ENCODE data around the gene GARIN5B.
"Not testable (repeated sequence)": the region's sequence is repeated elsewhere in the genome, so short reads cannot be mapped to it uniquely, and the experiment has no call there.

GARIN5B gene

DNA sequence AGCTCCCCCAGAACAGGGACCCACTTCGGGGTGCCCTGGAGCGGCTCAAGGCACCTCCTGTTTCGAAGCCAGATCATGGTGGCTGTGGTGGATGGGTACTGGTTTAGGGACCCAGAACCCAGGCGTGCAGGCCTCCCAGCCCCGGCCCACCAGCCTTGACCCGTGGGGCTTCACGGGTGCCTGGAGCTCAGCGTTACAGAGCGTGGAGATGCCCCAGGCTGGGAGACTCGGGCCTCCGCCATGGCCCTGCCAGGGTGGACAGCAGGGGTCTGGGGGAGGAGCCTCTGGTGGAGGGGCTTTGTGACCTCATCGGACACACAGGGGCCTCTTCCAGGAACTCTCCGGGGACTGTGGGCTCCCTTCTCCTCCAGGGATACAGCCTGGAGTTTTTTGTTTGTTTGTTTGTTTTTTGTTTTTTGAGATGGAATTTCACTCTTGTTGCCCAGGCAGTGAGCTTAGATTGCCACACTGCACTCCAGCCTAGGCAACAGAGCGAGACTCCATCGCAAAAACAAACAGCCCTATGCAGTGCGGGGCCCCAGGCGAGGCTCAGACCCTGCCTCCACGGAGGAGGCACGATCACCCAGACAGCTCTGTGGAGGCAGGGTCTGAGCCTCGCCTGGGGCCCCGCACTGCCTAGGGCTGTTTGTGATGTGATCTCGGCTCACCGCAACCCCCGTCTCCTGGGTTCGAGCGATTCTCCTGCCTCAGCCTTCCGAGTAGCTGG lies at the start of gene GARIN5B:
Gene GARIN5B (minus strand): TSS at position 271 of the 727 bp plus-strand sequence. CDS start 194 bp downstream, at position 77.
- no peak for DNase-seq (ENCODE audit: low read depth in 2 of 2)

GRCh38 chr19:55410168-55410567 lies 47.1 kb upstream of the GARIN5B start:
- no peak for DNase-seq (ENCODE audit: low read depth in 2 of 2)

- DNase-seq (ENCODE audit: low read depth in 2 of 2), result not testable (repeated sequence)
Observed at GRCh38 chr19:55409179-55409578, 46.1 kb upstream of the GARIN5B start.

GRCh38 chr19:55408533-55408872 lies 45.4 kb upstream of the GARIN5B start:
- DNase-seq (ENCODE audit: low read depth in 2 of 2), result no peak

DNA sequence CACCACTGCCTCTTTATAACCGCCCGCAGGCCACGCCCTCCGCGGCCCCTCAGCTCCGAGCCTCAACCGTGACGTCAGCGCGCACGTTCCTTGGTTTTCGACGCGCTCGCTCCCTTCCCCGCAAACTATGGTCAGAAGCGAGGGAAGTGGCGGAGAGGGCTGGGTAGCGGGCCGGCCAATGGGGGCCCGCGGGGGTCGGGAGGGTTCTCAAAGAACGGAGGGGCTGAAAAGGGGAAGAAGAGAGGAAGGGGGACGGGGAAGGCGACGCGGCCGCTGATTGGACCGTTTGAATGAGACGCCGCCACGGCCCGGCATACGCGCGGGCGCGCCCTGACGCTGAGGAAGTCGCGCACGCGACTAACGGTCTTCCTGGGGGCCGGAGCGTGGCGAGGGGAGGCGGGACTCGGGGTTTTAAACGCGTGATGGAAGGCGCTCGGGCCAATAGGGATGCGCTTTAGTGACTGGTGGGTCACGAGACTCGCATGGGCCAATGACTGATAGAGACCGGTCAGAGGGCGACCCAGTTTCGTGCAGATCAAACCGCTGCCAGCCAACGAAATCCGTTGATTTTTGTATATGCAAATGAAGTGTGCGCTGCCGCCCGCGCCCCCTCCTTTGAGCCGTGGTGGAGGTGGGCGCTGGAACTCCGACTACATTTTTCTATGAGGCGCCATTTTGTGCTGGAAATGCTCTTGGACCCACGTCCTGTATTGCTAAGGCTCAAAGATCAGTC lies 44.9 kb upstream of the GARIN5B start:
- peak; percentile 96 for DNase-seq (ENCODE audit: low read depth in 2 of 2)

DNA sequence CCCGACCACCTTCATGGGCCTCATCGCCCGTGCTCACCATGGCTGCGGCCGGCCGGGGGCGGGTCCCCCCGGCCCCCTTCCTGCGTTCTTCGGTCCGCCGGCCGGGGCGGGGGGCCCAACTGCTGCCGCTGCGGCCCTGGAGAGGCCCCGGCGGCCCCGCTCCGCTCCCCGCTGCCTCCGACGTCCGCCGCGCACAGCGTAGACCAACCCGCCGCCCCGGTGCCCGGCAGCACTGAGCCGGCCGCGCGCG lies 44.4 kb upstream of the GARIN5B start, which contains the start of gene UBE2S:
Gene UBE2S (minus strand): TSS at position 239 of the 250 bp plus-strand sequence. CDS start 199 bp downstream, at position 40.
- DNase-seq (ENCODE audit: low read depth in 2 of 2), result not testable (repeated sequence)

- DNase-seq (ENCODE audit: low read depth in 2 of 2), result no peak
Observed at GRCh38 chr19:55406826-55407549, 43.9 kb upstream of the GARIN5B start.

- no peak for DNase-seq (ENCODE audit: low read depth in 2 of 2)
Observed at GRCh38 chr19:55406091-55406825, 43.2 kb upstream of the GARIN5B start.

- DNase-seq (ENCODE audit: low read depth in 2 of 2), result no peak
Observed at GRCh38 chr19:55405638-55406037, 42.6 kb upstream of the GARIN5B start.

DNA sequence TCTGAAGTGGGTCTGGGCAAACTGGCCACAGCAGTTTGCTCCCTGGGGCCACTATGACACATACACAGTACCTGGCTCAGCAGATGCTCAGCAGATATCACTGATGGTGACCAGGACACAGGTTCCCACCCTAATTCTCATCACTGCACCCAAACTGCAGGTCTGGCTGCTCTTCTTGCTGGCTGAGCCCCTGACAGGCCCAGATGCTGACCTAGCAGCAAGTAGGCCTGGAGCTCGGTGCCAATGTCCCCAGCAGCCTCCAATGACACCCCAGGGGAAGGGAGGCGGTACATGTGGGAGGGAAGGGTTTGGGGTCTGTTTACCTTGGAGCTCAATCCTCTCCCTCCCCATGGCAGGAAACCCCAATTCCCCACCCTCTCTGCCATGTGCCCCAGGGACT lies 39.4 kb upstream of the GARIN5B start:
- no peak for DNase-seq (ENCODE audit: low read depth in 2 of 2)

GRCh38 chr19:55401390-55401789 lies 38.3 kb upstream of the GARIN5B start:
- not testable (repeated sequence) for DNase-seq (ENCODE audit: low read depth in 2 of 2)

DNA sequence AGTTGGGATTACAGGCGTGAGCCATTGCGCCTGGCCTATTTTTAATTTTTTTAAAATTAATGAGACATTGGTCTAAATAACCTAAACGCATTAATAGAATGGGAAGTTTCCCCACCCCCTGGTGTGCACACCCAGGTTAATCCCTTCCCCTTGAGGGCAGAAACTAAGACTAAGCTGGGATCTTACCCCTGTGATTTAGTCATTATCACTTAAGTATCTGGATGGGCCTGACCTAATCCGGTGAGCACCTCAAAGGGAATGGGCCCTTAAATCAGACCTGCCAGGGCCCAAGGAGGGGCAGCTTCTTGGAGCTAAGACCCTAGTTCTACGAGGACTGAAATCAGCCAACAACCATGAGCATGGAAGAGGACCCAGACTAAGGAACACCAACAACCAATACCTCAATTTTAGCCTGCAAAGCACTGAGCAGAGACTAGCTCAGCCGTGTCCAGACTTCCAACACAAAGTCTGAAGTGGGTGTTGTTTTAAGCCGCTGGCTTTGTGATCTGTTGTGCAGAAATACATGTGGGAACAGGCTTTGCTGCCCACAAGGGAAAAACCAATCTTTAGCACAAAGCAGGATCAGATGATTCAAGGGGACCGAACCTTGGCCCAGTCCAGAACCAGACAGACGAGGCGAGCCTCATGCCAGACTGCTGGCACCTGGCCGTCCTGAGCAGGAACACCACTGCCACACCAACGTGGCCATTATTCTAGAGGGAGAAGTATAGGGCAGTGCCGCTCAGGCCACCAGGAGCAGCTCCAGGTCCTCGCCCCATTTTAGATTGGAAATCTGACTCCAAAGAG lies 37.4 kb upstream of the GARIN5B start:
- DNase-seq (ENCODE audit: low read depth in 2 of 2), result no peak

- DNase-seq (ENCODE audit: low read depth in 2 of 2), result no peak
Observed at GRCh38 chr19:55398200-55398925, 35.3 kb upstream of the GARIN5B start.

DNA sequence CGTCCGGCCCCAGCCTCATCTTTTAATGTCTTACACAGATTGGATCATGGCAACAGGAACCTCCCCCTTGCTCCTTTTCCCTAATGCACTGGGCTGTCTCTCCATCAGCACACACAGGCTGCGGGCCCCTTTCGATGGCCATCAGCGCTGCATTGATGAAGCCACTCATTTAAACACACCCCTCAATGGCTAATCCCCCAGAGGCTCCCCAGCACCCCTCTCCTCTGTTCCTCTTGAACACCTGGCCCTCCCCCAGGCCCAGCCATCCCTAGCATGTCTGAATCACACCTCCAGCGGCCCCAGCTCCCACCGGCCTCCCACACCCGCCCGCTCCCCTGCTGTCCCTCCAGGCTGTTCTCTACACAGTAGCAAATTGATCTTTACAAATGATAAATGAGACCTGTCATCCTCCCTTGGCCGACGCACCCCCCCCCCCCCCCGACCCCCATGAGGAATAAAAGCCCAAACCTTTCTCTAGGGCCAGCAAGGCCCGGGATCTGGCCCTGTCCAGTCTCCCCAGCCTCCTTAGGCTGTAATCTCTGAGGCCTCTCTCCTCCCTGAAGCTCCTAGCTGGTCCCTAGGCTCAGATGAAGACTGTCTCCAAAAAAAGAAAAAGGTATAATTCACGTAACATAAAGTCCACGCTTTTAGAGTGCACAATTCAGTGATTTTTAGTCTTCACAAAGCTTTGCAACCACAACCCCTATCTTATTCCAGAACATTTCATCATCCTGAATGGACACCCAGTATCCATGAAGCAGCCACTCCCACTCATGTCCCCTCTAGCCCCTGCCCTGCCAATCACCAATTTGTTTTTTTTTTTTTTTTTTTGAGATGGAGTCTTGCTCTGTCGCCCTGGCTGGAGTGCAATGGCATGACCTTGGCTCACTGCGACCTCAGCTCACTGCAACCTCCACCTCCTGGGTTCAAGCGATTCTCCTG lies 30.0 kb upstream of the GARIN5B start:
- no peak for DNase-seq (ENCODE audit: low read depth in 2 of 2)

GRCh38 chr19:55391702-55392615 lies 28.9 kb upstream of the GARIN5B start:
- DNase-seq (ENCODE audit: low read depth in 2 of 2), result no peak

- no peak for DNase-seq (ENCODE audit: low read depth in 2 of 2)
Observed at GRCh38 chr19:55391191-55391670, 28.2 kb upstream of the GARIN5B start.

- no peak for DNase-seq (ENCODE audit: low read depth in 2 of 2)
Observed at GRCh38 chr19:55390461-55390880, 27.4 kb upstream of the GARIN5B start.
